ENCODE results near the gene ALPK3. TPM values are rescaled to one million over a fixed set of nuclear protein-coding genes. Genes with fewer than 3 reads are reported as not detected.

Gene ALPK3
- total RNA-seq, 4 donors from 2014 or later, result 131 to 406 (median 305) TPM

- no peak for DNase-seq
- in situ Hi-C loops (cut with MboI; ENCODE audit: low sequenced_read_pairs in 4 of 4), result no loop called here
- Histone ChIP-seq H3K27ac (no peak overlapping the region), H3K4me1 (peaks cover 42 to 53% of the 10 kb centered on the region in 2 donors), H3K36me3 (no peaks in the 10 kb centered on the region), H3K27me3 (no peaks in the 10 kb centered on the region), H3K9me3 (no peaks in the 10 kb centered on the region), H3K4me3 (no peak overlapping the region)
- intact Hi-C loops (cut with DNase I; ENCODE audit: low total_unique reads), result no loop called here
- no peak for TF ChIP-seq CTCF (IDR thresholded peaks at IDR 0.05 in 4 of 5, conservative IDR thresholded peaks at IDR 0.05 in 1 of 5)
- TF ChIP-seq POLR2A (IDR thresholded peaks at IDR 0.05), result no peak
- ATAC-seq, result no peak
Observed at GRCh38 chr15:84909782-84910181, 92.6 kb downstream of the ALPK3 start.

DNA sequence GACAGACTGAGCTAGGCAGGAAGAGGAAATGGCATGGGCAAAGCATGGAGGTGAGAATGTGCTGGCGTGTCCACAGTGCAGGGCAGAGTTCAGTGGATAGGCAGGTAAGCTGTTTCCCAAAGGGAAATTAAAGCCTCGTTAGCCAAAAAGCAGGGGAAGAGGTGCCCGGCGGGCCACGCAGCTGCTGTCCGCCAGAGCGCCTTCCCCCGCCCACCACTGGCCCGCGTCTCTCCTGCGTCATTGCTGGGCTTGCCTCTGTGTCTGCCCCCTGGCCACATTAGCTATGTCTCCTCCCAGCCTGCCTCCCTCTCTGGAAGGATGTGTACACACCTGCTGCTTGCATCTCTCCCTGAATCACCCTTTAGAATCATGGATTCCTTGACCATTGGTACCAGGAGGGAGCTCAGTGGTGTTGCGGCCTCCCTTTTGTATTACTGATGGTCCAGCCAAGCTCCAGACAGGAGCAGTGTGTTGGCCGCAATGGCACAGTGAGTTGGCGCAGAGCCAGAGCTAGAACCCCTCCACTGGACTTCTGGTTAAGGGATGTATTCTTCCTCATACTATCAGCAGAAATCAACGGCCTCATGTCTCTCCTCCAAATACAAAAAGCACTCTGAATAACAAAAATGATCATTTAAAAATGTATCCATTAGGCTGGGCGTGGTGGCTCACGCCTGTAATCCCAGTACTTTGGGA is 93.9 kb downstream of the ALPK3 start:
- intact Hi-C loops (cut with DNase I; ENCODE audit: low total_unique reads), result no loop called here

DNA sequence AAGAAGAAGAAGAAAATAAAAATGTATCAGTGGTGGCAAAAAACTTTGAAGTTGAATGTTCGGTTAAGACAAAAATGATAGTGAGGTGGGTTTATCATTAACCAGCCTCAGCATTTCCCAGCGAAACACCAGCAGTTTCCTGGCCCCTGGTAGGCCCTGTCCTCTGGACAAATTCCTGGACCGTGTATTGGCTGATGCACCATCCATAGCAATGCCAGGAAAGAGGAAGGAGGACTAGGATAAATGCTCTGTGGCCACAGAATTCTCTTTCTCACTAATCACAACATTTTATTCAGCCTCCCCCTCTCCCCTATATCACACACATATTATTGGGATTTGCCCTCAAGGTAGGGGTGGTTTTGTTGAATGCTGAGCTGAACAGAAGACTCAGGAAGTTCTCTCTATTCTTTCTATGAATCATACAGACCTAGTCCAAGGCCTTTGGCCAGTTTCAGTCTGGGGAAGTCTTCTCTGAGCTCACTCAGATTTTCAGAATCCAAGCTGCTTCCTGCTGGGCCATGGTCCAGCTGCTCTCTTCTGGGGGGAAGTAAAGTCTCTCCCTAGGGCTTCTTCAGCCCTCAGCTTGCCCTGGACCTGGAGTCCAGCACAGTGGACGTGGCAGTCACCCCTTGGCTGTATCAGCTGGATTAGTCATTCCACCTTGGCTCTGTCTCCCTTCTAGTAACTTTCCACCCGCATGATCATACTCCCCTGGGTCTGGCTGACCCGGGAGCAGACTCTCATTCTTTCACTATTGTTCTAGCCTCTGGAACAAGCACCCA is 94.9 kb downstream of the ALPK3 start:
- DNase-seq (peak; percentile 89 to 95), ATAC-seq (peak; percentile 87 to 91)
- no peaks in the 10 kb centered on the region for H3K27me3 ChIP-seq
- no peaks in the 10 kb centered on the region for H3K36me3 ChIP-seq
- intact Hi-C loops (cut with DNase I; ENCODE audit: low total_unique reads) (no loop called here), in situ Hi-C loops (cut with MboI; ENCODE audit: low sequenced_read_pairs in 4 of 4) (no loop called here)
- no peaks in the 10 kb centered on the region for H3K9me3 ChIP-seq
- H3K4me3 ChIP-seq, result peak overlapping the region in 1 of 4 donors; percentile 44
- H3K4me1 ChIP-seq, result peaks cover 44 to 59% of the 10 kb centered on the region in 2 donors
- TF ChIP-seq CTCF (IDR thresholded peaks at IDR 0.05 in 4 of 5, conservative IDR thresholded peaks at IDR 0.05 in 1 of 5), result no peak
- peak; percentile 51 to 78 for TF ChIP-seq POLR2A (IDR thresholded peaks at IDR 0.05)
- peak overlapping the region; percentile 82 to 91 (median 90) for H3K27ac ChIP-seq

More for the DNA sequence above, 93.9 kb downstream of the ALPK3 start:
- Histone ChIP-seq H3K27ac (peak overlapping the region; percentile 82 to 91 (median 90)), H3K9me3 (no peaks in the 10 kb centered on the region), H3K27me3 (no peaks in the 10 kb centered on the region), H3K4me1 (peaks cover 44 to 58% of the 10 kb centered on the region in 2 donors), H3K4me3 (no peak overlapping the region), H3K36me3 (no peaks in the 10 kb centered on the region)
- DNase-seq, result peak in 1 of 2 donors; percentile 34
- in situ Hi-C loops (cut with MboI; ENCODE audit: low sequenced_read_pairs in 4 of 4), result no loop called here
- TF ChIP-seq CTCF (IDR thresholded peaks at IDR 0.05 in 4 of 5, conservative IDR thresholded peaks at IDR 0.05 in 1 of 5), result no peak
- TF ChIP-seq POLR2A (IDR thresholded peaks at IDR 0.05), result no peak
- no peak for ATAC-seq

DNA sequence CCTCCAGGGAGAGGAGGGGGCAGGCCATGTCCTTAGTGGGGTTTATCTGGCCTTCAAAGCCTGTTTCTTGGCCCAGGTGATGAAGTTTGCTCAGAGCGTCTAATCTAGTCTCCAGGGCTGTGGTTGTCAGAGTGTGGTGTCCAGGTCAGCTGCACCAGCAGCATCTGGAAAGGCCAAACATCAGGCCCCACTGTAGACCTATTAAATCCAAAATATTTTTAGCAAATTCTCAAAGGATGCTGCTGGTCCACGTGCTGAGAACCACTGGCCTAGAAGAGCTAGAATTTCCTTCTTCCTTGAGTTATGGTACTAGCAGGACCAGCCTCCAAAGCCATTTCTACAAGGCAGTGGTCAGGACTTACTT is 96.2 kb downstream of the ALPK3 start:
- peaks cover 44 to 59% of the 10 kb centered on the region in 2 donors for H3K4me1 ChIP-seq
- intact Hi-C loops (cut with DNase I; ENCODE audit: low total_unique reads), result no loop called here

More for the DNA sequence above, 96.2 kb downstream of the ALPK3 start:
- TF ChIP-seq POLR2A (IDR thresholded peaks at IDR 0.05) (no peak), CTCF (IDR thresholded peaks at IDR 0.05 in 4 of 5, conservative IDR thresholded peaks at IDR 0.05 in 1 of 5) (no peak)
- in situ Hi-C loops (cut with MboI; ENCODE audit: low sequenced_read_pairs in 4 of 4), result no loop called here
- Histone ChIP-seq H3K9me3 (no peaks in the 10 kb centered on the region), H3K27ac (peak overlapping the region; percentile 82 to 91 (median 90)), H3K4me3 (no peak overlapping the region), H3K36me3 (no peaks in the 10 kb centered on the region), H3K27me3 (no peaks in the 10 kb centered on the region)
- DNase-seq (no peak), ATAC-seq (no peak)
